NB4 (cell line): ENCODE results near the gene CRABP1.
"Not testable (repeated sequence)": the region's sequence is repeated elsewhere in the genome, so short reads cannot be mapped to it uniquely, and the experiment has no call there.

Experiments
- TF ChIP-seq, protein P1 (sequence below): IDR thresholded peaks from one replicate; pipeline ENCODE4 v1.5.1; 2012; ENCODE audit warnings: low read depth, low read length
- TF ChIP-seq, protein P2 (sequence below): IDR thresholded peaks from 2 replicates; pipeline ENCODE4 v1.6.1; 2011; ENCODE audit warnings: low read depth, low read length

DNA sequence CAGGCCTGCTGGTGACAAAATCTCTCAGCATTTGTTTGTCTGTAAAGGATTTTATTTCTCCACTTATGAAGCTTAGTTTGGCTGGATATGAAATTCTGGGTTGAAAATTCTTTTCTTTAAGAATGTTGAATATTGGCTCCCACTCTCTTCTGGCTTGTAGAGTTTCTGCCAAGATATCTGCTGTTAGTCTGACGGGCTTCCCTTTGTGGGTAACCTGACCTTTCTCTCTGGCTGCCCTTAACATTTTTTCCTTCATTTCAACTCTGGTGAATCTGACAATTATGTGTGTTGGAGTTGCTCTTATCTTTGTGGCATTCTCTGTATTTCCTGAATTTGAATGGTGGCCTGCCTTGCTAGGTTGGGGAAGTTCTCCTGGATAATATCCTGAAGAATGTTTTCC lies 40.0 kb downstream of the CRABP1 start:
- TF ChIP-seq, protein P1, sequence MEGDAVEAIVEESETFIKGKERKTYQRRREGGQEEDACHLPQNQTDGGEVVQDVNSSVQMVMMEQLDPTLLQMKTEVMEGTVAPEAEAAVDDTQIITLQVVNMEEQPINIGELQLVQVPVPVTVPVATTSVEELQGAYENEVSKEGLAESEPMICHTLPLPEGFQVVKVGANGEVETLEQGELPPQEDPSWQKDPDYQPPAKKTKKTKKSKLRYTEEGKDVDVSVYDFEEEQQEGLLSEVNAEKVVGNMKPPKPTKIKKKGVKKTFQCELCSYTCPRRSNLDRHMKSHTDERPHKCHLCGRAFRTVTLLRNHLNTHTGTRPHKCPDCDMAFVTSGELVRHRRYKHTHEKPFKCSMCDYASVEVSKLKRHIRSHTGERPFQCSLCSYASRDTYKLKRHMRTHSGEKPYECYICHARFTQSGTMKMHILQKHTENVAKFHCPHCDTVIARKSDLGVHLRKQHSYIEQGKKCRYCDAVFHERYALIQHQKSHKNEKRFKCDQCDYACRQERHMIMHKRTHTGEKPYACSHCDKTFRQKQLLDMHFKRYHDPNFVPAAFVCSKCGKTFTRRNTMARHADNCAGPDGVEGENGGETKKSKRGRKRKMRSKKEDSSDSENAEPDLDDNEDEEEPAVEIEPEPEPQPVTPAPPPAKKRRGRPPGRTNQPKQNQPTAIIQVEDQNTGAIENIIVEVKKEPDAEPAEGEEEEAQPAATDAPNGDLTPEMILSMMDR = not testable (repeated sequence)
- TF ChIP-seq, protein P2, sequence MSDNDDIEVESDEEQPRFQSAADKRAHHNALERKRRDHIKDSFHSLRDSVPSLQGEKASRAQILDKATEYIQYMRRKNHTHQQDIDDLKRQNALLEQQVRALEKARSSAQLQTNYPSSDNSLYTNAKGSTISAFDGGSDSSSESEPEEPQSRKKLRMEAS = not testable (repeated sequence)
